ENCODE results near the gene NRG4.
"Not testable (repeated sequence)": the region's sequence is repeated elsewhere in the genome, so short reads cannot be mapped to it uniquely, and the experiment has no call there.

Gene NRG4

DNA sequence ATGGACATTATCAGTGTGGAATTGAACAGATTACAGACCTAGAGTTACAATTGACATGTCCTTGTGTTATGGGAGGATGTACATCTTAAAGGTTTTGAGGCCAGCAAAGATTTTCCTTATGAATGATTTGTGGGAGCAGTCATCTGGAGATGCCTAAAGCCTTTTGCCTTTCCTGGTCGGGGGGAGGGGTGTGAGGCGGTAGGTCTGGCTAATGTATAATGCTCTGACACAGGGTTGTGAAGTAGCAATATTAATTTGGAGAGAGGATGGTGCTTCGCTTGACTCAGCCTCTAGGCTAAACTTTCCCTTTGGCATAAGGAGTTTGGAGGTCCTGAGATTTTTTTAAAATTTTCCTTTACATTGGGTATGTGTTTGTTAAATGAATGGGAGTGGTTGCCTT lies 85.3 kb downstream of the NRG4 start:
- no peak for DNase-seq (ENCODE audit: low spot score)

DNA sequence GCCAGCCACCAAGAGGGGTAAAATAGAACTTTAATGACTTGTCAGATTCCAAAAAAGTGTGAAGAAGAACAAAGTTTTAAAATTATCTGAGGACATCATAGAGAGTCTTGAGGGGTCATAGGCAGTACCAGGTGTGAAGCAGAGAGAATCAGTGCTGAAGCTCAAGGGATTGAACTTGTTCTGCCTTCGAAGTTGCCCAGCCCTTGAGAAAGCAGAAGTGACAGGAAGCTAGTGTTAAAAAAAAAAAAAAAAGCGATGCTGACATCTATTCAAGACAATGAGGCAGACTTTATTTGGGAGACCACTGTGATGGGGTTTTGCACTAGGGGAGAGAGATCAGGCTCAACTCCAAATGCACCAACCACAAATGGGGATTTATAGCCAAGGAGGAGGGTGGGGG lies 86.8 kb downstream of the NRG4 start:
- no peak for DNase-seq (ENCODE audit: low spot score)

GRCh38 chr15:75924576-75924975 lies 87.6 kb downstream of the NRG4 start:
- no peak for DNase-seq (ENCODE audit: low spot score)

GRCh38 chr15:75923756-75924155 lies 88.5 kb downstream of the NRG4 start:
- no peak for DNase-seq (ENCODE audit: low spot score)

- peak; percentile 31 for DNase-seq (ENCODE audit: low spot score)
These were observed 90.2 kb downstream of the NRG4 start for GRCh38 chr15:75921732-75922703.

DNA sequence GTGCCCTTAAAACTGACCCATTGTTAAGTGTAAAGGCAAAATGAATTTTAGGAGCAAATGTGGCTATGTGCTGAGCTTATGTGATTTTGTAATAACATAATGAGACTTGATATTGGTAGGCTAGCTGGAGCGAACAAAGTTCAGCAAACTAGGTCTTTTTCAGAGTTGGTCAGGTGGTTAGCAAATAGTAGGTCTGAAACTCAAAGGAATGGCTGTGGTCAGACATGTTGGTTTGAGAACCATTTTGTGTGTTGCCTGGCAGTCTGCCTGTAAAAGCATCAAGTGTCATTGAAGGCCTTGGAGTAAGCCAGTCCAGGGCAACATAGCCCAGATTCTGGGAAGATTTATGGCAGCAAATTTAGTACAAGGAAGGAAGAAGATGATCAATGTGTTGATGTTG lies 92.1 kb downstream of the NRG4 start:
- DNase-seq (ENCODE audit: low spot score): no peak

DNA sequence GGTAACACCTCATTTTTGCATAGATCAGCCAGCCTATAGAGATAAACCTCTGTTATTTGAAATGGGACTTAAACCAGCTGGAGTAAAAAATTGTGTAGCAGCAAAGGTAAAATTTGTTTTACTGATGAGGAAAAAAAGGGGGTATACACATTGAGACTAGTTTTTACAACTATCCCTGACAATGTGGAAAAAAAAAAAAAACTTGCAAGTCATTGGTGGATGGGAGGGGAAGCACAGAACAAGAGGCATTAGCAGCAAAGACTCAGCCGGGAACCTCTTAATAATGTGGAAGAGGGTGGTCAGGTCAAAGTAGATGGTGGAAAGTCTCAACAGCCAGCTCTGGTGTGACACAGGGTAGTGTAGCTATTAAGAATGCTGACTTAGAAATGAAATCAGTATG lies 94.1 kb downstream of the NRG4 start:
- no peak for DNase-seq (ENCODE audit: low spot score)

DNA sequence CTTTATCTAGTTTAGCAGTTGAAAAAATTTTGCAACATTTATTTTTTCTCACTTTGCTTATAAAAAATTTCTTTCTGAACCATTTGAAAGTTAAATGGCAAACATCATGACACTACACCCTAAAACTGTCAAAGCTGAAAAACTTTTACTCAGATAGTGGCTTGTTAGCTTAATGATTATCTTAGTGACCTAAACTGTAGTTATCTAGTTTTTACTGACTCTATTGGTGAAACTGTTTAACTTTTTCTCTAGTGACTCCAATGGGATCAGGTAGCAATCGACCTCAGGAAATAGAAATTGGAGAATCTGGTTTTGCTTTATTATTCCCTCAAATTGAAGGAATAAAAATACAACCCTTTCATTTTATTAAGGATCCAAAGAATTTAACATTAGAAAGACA lies 95.2 kb downstream of the NRG4 start:
- no peak for DNase-seq (ENCODE audit: low spot score)

DNA sequence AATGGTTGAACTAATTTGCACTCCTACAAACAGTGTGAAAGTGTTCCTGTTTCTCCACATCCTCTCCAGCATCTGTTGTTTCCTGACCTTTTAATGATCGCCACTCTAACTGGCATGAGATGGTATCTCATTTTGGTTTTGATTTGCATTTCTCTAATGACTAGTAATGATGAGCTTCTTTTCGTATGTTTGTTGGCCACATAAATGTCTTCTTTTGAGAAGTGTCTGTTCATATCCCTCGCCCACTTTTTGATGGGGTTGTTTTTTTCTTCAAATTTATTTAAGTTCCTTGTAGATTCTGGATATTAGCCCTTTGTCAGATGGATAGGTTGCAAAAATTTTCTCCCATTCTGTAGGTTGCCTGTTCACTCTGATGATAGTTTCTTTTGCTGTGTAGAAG lies 101.9 kb downstream of the NRG4 start:
- DNase-seq (ENCODE audit: low spot score): not testable (repeated sequence)

- no peak for DNase-seq (ENCODE audit: low spot score)
These were observed 107.0 kb downstream of the NRG4 start for GRCh38 chr15:75905231-75905630.

GRCh38 chr15:75903331-75904239 lies 108.6 kb downstream of the NRG4 start, which contains the start of gene FBXO22:
Gene FBXO22 (plus strand): TSS chr15:75903878. CDS start chr15:75903964, 86 bp downstream.
- DNase-seq (ENCODE audit: low spot score): peak; percentile 90

DNA sequence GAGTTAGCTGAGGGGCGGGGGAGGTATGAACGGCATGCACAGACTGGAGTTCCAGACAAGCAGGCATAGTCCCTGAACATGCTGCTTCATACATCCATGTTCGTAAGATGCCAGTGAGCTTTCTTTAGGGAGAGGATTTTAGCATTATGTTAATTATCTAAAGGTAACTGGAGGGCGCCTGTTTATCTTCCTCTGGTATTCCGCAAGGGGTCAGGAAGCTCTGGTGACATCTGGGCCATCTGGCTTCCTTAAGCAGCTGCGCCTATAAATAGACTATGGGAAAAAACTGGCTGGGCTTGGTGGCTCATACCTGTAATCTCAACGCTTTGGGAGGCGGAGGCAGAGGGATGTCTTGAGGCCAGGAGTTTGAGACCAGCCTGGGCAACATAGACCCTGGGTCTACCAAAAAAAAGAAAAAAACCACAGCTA lies 110.1 kb downstream of the NRG4 start:
- no peak for DNase-seq (ENCODE audit: low spot score)

DNA sequence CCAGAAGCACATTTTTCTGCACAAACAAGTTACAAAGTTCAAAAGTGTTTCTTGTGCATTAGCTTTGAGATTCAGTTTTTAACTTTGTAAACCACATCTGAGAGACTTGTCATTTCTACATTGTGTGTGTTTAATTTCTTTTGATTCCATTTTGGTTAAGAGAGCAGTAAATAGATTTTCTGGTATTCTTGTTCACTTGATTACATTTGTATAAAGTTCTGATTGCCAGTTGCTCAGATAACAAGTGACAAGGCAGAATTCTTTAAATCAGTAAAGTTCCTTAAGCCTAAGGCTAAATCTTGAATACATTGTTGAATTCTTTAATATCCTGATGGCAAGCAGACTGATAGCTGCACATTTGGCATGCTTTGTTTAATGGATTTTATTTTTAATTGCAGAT lies 111.6 kb downstream of the NRG4 start:
- DNase-seq (ENCODE audit: low spot score): no peak

- no peak for DNase-seq (ENCODE audit: low spot score)
These were observed 116.5 kb downstream of the NRG4 start for GRCh38 chr15:75895731-75896130.

DNA sequence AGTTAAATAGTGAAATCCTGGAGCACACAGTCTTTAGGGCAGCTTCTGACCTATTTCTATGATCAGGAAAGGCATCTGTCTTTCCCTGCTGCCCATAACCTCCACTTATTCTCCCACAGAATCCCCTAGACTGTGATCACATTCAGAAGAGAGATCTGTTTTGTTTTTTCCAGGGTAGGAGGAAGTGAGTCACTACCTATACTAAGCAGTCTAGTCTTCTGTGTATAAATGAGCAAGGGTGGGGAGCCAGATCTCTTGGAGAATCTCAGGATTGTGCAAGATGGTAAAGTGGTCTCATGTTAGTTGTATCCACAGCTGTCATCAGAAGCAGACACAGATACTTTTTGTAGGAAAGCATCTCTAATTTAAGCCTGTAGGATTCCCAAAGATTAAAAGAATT lies 120.3 kb downstream of the NRG4 start:
- DNase-seq (ENCODE audit: low spot score): peak; percentile 58

Data from AG08395 (cell line).